H9 (cell line): ENCODE data around the gene TCP11L1. TPM values are rescaled to one million over a fixed set of nuclear protein-coding genes. Genes with fewer than 3 reads are reported as not detected.

Source experiments
- DNase-seq: peaks from one replicate; pipeline ENCODE4 v3.0.0-alpha.2; 2017
- H2AFZ ChIP-seq: one replicate; pipeline ENCODE4 v1.6.1; 2013; ENCODE audit warnings: mild to moderate bottlenecking, low read length, control low read depth, moderate library complexity
- H2AK5ac ChIP-seq: 2 replicates; pipeline ENCODE4 v1.6.1; 2013; ENCODE audit warnings: low read length, control low read depth, mixed read lengths; ENCODE audit not compliant: insufficient read length
- H2BK120ac ChIP-seq: one replicate; pipeline ENCODE4 v1.6.1; 2013; ENCODE audit warnings: low read depth, mild to moderate bottlenecking, low read length, control low read depth, inconsistent platforms; ENCODE audit not compliant: poor library complexity, severe bottlenecking
- H2BK12ac ChIP-seq: 2 replicates; pipeline ENCODE4 v1.6.1; 2013; ENCODE audit warnings: low read length, control low read depth, mixed read lengths, low read depth; ENCODE audit not compliant: insufficient read length
- H2BK15ac ChIP-seq: 2 replicates; pipeline ENCODE4 v1.6.1; 2013; ENCODE audit warnings: low read depth, low read length, control low read depth
- H2BK20ac ChIP-seq: one replicate; pipeline ENCODE4 v1.6.1; 2013; ENCODE audit warnings: low read depth, mild to moderate bottlenecking, low read length, control low read depth, inconsistent platforms; ENCODE audit not compliant: poor library complexity, severe bottlenecking
- H2BK5ac ChIP-seq: 2 replicates; pipeline ENCODE4 v1.6.1; 2013; ENCODE audit warnings: low read length, control low read depth, mixed read lengths; ENCODE audit not compliant: insufficient read length
- H3K14ac ChIP-seq: 2 replicates; pipeline ENCODE4 v1.6.1; 2013; ENCODE audit warnings: low read length, control low read depth; ENCODE audit not compliant: insufficient read depth
- H3K18ac ChIP-seq: 2 replicates; pipeline ENCODE4 v1.6.1; 2013; ENCODE audit warnings: low read depth, mild to moderate bottlenecking, mixed read lengths, low read length, control low read depth; ENCODE audit not compliant: insufficient read length
- H3K23ac ChIP-seq: 2 replicates; pipeline ENCODE4 v1.6.1; 2013; ENCODE audit warnings: low read length, control low read depth, mixed read lengths, low read depth; ENCODE audit not compliant: insufficient read length
- H3K23me2 ChIP-seq: 2 replicates; pipeline ENCODE4 v1.6.1; 2013; ENCODE audit warnings: low read depth, mild to moderate bottlenecking, mixed read lengths, low read length, control low read depth; ENCODE audit not compliant: insufficient read length, poor library complexity, severe bottlenecking
- H3K27ac ChIP-seq: 2 replicates; pipeline ENCODE4 v1.5.1; 2013; ENCODE audit warnings: low read length, control low read depth, mixed read lengths, low read depth; ENCODE audit not compliant: insufficient read length
- H3K27me3 ChIP-seq: 2 replicates; pipeline ENCODE4 v1.6.1; 2013; ENCODE audit warnings: low read length, control low read depth, inconsistent platforms; ENCODE audit not compliant: insufficient read depth
- H3K4ac ChIP-seq: 2 replicates; pipeline ENCODE4 v1.6.1; 2013; ENCODE audit warnings: low read depth, mild to moderate bottlenecking, control low read depth, inconsistent platforms, low read length, moderate library complexity
- H3K4me1 ChIP-seq: 2 replicates; pipeline ENCODE4 v1.6.1; 2013; ENCODE audit warnings: low read length, control low read depth, inconsistent platforms; ENCODE audit not compliant: insufficient read depth
- H3K4me2 ChIP-seq: 2 replicates; pipeline ENCODE4 v1.6.1; 2013; ENCODE audit warnings: low read length, control low read depth, mixed read lengths; ENCODE audit not compliant: insufficient read length, insufficient read depth
- H3K56ac ChIP-seq: 2 replicates; pipeline ENCODE4 v1.6.1; 2013; ENCODE audit warnings: low read depth, mild to moderate bottlenecking, mixed read lengths, low read length, control low read depth; ENCODE audit not compliant: insufficient read length
- H3K79me1 ChIP-seq: 2 replicates; pipeline ENCODE4 v1.6.1; 2013; ENCODE audit warnings: low read depth, mild to moderate bottlenecking, moderate library complexity, low read length, control low read depth, inconsistent platforms; ENCODE audit not compliant: insufficient read depth, poor library complexity, severe bottlenecking
- H3K79me2 ChIP-seq: 2 replicates; pipeline ENCODE4 v1.6.1; 2013; ENCODE audit warnings: low read length, control low read depth, inconsistent platforms; ENCODE audit not compliant: insufficient read depth
- H3K9ac ChIP-seq: 2 replicates; pipeline ENCODE4 v1.6.1; 2013; ENCODE audit warnings: low read length, control low read depth, mixed read lengths; ENCODE audit not compliant: insufficient read length; ENCODE audit errors: extremely low read depth
- H3K9me3 ChIP-seq: one replicate; pipeline ENCODE4 v1.6.1; 2013; ENCODE audit warnings: low read depth, low read length, inconsistent platforms; ENCODE audit not compliant: control insufficient read depth
- H3T11ph ChIP-seq: one replicate; pipeline ENCODE4 v1.6.1; 2013; ENCODE audit warnings: mild to moderate bottlenecking, low read length, control low read depth, inconsistent platforms
- H4K20me1 ChIP-seq: one replicate; pipeline ENCODE4 v1.6.1; 2013; ENCODE audit not compliant: control insufficient read depth, insufficient read length, insufficient read depth
- H4K5ac ChIP-seq: 2 replicates; pipeline ENCODE4 v1.6.1; 2013; ENCODE audit warnings: low read depth, mild to moderate bottlenecking, mixed read lengths, low read length, control low read depth; ENCODE audit not compliant: insufficient read length
- H4K8ac ChIP-seq: replicated peaks from 2 replicates; pipeline ENCODE4 v1.6.1; 2013; ENCODE audit warnings: low read length, control low read depth, mixed read lengths, low read depth; ENCODE audit not compliant: insufficient read length
- H4K91ac ChIP-seq: 2 replicates; pipeline ENCODE4 v1.6.1; 2013; ENCODE audit warnings: low read depth, mild to moderate bottlenecking, moderate library complexity, mixed read lengths, low read length, control low read depth; ENCODE audit not compliant: insufficient read length
- H3K27ac Mint-ChIP-seq, 3 experiments: 2 replicates in 2 of 3; 3 replicates in 1 of 3; pipeline ENCODE4 v1.8.0; 2020 to 2021; ENCODE audit warnings: mixed read lengths in 3 of 3, mild to moderate bottlenecking in 1 of 3, moderate library complexity in 1 of 3
- H3K27me3 Mint-ChIP-seq: 2 replicates; pipeline ENCODE4 v1.8.0; 2021; ENCODE audit warnings: low read depth, mild to moderate bottlenecking, moderate library complexity, mixed read lengths
- H3K36me3 Mint-ChIP-seq, 3 experiments: 2 replicates in 2 of 3; 3 replicates in 1 of 3; pipeline ENCODE4 v1.8.0; 2020 to 2021; ENCODE audit warnings: low read depth in 3 of 3, mixed read lengths in 3 of 3; ENCODE audit not compliant: insufficient read depth in 1 of 3
- H3K4me1 Mint-ChIP-seq, 2 experiments: 2 replicates each; pipeline ENCODE4 v1.8.0; 2020; ENCODE audit warnings: mixed read lengths in 2 of 2
- H3K4me3 Mint-ChIP-seq, 2 experiments: 2 replicates in 1 of 2; 3 replicates in 1 of 2; pipeline ENCODE4 v1.8.0; 2020 to 2021; ENCODE audit warnings: mild to moderate bottlenecking in 2 of 2, mixed read lengths in 2 of 2, moderate library complexity in 1 of 2
- H3K9me3 Mint-ChIP-seq, 2 experiments: 2 replicates in 1 of 2; 3 replicates in 1 of 2; pipeline ENCODE4 v1.8.0; 2020; ENCODE audit warnings: mild to moderate bottlenecking in 2 of 2, mixed read lengths in 2 of 2, moderate library complexity in 1 of 2
- CTCF ChIP-seq: fragments of 200-600 bp; sonication (generic); conservative IDR thresholded peaks from 3 replicates; pipeline ENCODE4 v1.8.0; 2021; ENCODE audit warnings: antibody characterized with exemption, mild to moderate bottlenecking
- WGBS: extraction: QIAGEN DNeasy Blood & Tissue Kit; methylation state at CpG from one replicate; pipeline ENCODE4 v1.1.7; 2013; ENCODE audit warnings: missing lambda C conversion rate, low lambda C conversion rate, mixed read lengths; ENCODE audit not compliant: insufficient read length; ENCODE audit errors: extremely low coverage; 5-methylcytosine and 5-hydroxymethylcytosine counted together
- total RNA-seq: library from RNA; stranded (reverse); gene quantifications from 2 replicates; pipeline ENCODE4 v1.2.1, GENCODE V29; 2021

TCP11L1 gene
- total RNA-seq, 1 experiment from 2014 or later: 20.3 TPM

GRCh38 chr11:33057284-33057683 is 17.9 kb downstream of the TCP11L1 start:
- peaks cover 7 to 12% of the 10 kb centered on the region in 2 experiments for H3K4me1 Mint-ChIP-seq
- Histone ChIP-seq H3K4me2 (no peak overlapping the region), H3K23me2 (no peaks in the 10 kb centered on the region), H3K79me2 (no peaks in the 10 kb centered on the region), H3K79me1 (no peaks in the 10 kb centered on the region), H2BK5ac (no peak overlapping the region), H3K9ac (no peak overlapping the region), H3K27ac (no peak overlapping the region), H3K18ac (no peak overlapping the region), H2BK120ac (no peak overlapping the region), H4K91ac (no peak overlapping the region), H3K27me3 (no peaks in the 10 kb centered on the region), H4K20me1 (no peaks in the 10 kb centered on the region), H3T11ph (no peak overlapping the region), H2BK20ac (no peak overlapping the region), H3K14ac (no peak overlapping the region), H2BK12ac (no peak overlapping the region), H3K56ac (no peak overlapping the region), H4K8ac (no peak overlapping the region), H2AFZ (no peak overlapping the region), H3K9me3 (no peaks in the 10 kb centered on the region), H2AK5ac (no peak overlapping the region), H3K4me1 (no peaks in the 10 kb centered on the region; the same call in 1 of the 2 replicates), H2BK15ac (no peak overlapping the region), H3K23ac (no peak overlapping the region), H3K4ac (no peak overlapping the region), H4K5ac (no peak overlapping the region)
- H3K9me3 Mint-ChIP-seq: no peaks in the 10 kb centered on the region
- H3K27ac Mint-ChIP-seq: no peak overlapping the region
- peaks cover 14 to 49% (median 43%) of the 10 kb centered on the region in 3 experiments; a peak in 6 of 7 replicates for H3K36me3 Mint-ChIP-seq
- TF ChIP-seq CTCF: no peak
- no peaks in the 10 kb centered on the region for H3K27me3 Mint-ChIP-seq
- no CpG with 5 or more reads among the region's 1 CpG for WGBS
- H3K4me3 Mint-ChIP-seq: no peak overlapping the region
- DNase-seq: no peak
